Neural progenitor cell (in vitro differentiated cells): Measurements from ENCODE around the gene TSPAN17. TPM values are rescaled to one million over a fixed set of nuclear protein-coding genes. Genes with fewer than 3 reads are reported as not detected.

Experiments
- DNase-seq: peaks from one replicate; pipeline ENCODE4 v3.0.0-alpha.2; 2016; ENCODE audit warnings: low spot score
- H2AFZ ChIP-seq: fragments of 200-600 bp; sonication (generic); replicated peaks from 2 replicates; pipeline ENCODE4 v1.6.1; 2016; ENCODE audit warnings: antibody characterized with exemption
- H3F3A ChIP-seq: fragments of 200-600 bp; sonication (generic); 2 replicates; pipeline ENCODE4 v1.6.1; 2016; ENCODE audit warnings: antibody characterized with exemption, low read depth
- H3K27ac ChIP-seq: fragments of 200-600 bp; sonication (generic); 2 replicates; pipeline ENCODE4 v1.5.1; 2016; ENCODE audit warnings: mild to moderate bottlenecking
- H3K27me3 ChIP-seq: fragments of 200-600 bp; sonication (generic); 2 replicates; pipeline ENCODE4 v1.6.1; 2016; ENCODE audit warnings: mild to moderate bottlenecking, moderate library complexity
- H3K36me3 ChIP-seq: fragments of 200-600 bp; sonication (generic); 2 replicates; pipeline ENCODE4 v1.5.1; 2016
- H3K4me1 ChIP-seq: fragments of 200-600 bp; sonication (generic); 2 replicates; pipeline ENCODE4 v1.6.1; 2016; ENCODE audit warnings: mixed run types
- H3K4me2 ChIP-seq: fragments of 200-600 bp; sonication (generic); 2 replicates; pipeline ENCODE4 v1.6.1; 2016
- H3K4me3 ChIP-seq: fragments of 200-600 bp; sonication (generic); 2 replicates; pipeline ENCODE4 v1.5.1; 2016
- H3K79me2 ChIP-seq: fragments of 200-600 bp; sonication (generic); 2 replicates; pipeline ENCODE4 v1.6.1; 2016; ENCODE audit warnings: low read depth
- H3K9ac ChIP-seq: fragments of 200-600 bp; sonication (generic); 2 replicates; pipeline ENCODE4 v1.6.1; 2016
- H3K9me3 ChIP-seq: fragments of 200-600 bp; sonication (generic); 2 replicates; pipeline ENCODE4 v1.5.1; 2016; ENCODE audit warnings: low read depth
- H4K20me1 ChIP-seq: fragments of 200-600 bp; sonication (generic); 2 replicates; pipeline ENCODE4 v1.6.1; 2016; ENCODE audit warnings: low read depth
- H3K27ac Mint-ChIP-seq: 3 replicates; pipeline ENCODE4 v1.8.0; 2021; ENCODE audit warnings: mixed read lengths
- H3K27me3 Mint-ChIP-seq: 2 replicates; pipeline ENCODE4 v1.8.0; 2022; ENCODE audit warnings: low read depth, mild to moderate bottlenecking, inconsistent platforms, moderate library complexity, mixed read lengths; ENCODE audit not compliant: insufficient read depth
- H3K36me3 Mint-ChIP-seq: 3 replicates; pipeline ENCODE4 v1.8.0; 2021; ENCODE audit warnings: mixed read lengths
- H3K4me1 Mint-ChIP-seq: 3 replicates; pipeline ENCODE4 v1.8.0; 2021; ENCODE audit warnings: mixed read lengths
- H3K4me3 Mint-ChIP-seq: 3 replicates; pipeline ENCODE4 v1.8.0; 2021; ENCODE audit warnings: mild to moderate bottlenecking, moderate library complexity, mixed read lengths
- H3K9me3 Mint-ChIP-seq: 3 replicates; pipeline ENCODE4 v1.8.0; 2020; ENCODE audit warnings: mixed read lengths
- CTCF ChIP-seq: fragments of 200-600 bp; sonication (generic); IDR thresholded peaks from 2 replicates; pipeline ENCODE4 v1.5.1; 2017; ENCODE audit warnings: antibody characterized with exemption, mild to moderate bottlenecking
- EZH2 ChIP-seq: fragments of 200-600 bp; sonication (generic); IDR thresholded peaks from 2 replicates; pipeline ENCODE4 v1.6.1; 2017; ENCODE audit warnings: antibody characterized with exemption, mild to moderate bottlenecking, moderate library complexity
- EZH2phosphoT487 ChIP-seq: fragments of 200-600 bp; sonication (generic); IDR thresholded peaks from 2 replicates; pipeline ENCODE4 v1.6.1; 2017; ENCODE audit warnings: antibody characterized with exemption
- total RNA-seq: library from RNA; depleted of rRNA; stranded (reverse); fragments of >200 nt; gene quantifications from 2 replicates; pipeline ENCODE4 v1.2.3, GENCODE V29; 2015; ENCODE audit warnings: low replicate concordance

TSPAN17 gene
- total RNA-seq, 1 donor from 2014 or later, result 25.9 TPM

DNA sequence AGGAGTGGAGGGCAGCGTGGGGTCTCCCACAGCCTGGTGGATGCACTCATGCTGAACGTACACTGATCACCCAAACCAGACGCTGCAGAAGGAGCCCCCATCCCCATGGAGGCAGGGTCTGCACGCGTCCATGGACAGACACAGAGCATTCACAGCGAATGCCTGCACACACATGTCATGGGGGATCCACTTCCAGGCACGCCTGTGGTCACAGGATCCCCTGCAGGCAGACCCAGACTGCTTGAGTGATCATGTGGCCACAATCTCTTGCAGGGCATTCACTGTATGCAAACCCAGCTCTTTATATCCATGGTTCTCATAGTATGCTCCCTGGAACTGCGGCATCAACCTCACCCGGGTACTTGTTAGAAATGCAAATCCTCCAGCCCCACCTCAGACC is 22.3 kb upstream of the TSPAN17 start:
- Histone ChIP-seq H3F3A (peaks cover 19% of the 10 kb centered on the region), H3K4me1 (peaks cover 11% of the 10 kb centered on the region), H4K20me1 (peaks cover 20% of the 10 kb centered on the region), H3K4me3 (no peak overlapping the region), H3K9ac (no peak overlapping the region), H3K79me2 (no peaks in the 10 kb centered on the region), H2AFZ (no peak overlapping the region), H3K36me3 (no peaks in the 10 kb centered on the region), H3K4me2 (no peak overlapping the region), H3K27me3 (peaks cover 77% of the 10 kb centered on the region), H3K9me3 (no peaks in the 10 kb centered on the region), H3K27ac (no peak overlapping the region)
- Mint-ChIP-seq H3K9me3 (peaks cover 3% of the 10 kb centered on the region), H3K27me3 (peaks cover 65% of the 10 kb centered on the region), H3K4me1 (peaks cover 26% of the 10 kb centered on the region), H3K36me3 (no peaks in the 10 kb centered on the region), H3K4me3 (no peak overlapping the region), H3K27ac (no peak overlapping the region)
- TF ChIP-seq EZH2phosphoT487, result no peak
- TF ChIP-seq EZH2, result no peak
- DNase-seq, result no peak

- Histone ChIP-seq H3K4me2 (no peak overlapping the region), H3K9ac (no peak overlapping the region), H3K4me3 (no peak overlapping the region), H2AFZ (no peak overlapping the region), H3K27ac (no peak overlapping the region), H3K9me3 (no peaks in the 10 kb centered on the region), H3F3A (peaks cover 14% of the 10 kb centered on the region), H3K36me3 (no peaks in the 10 kb centered on the region), H3K79me2 (no peaks in the 10 kb centered on the region), H4K20me1 (peaks cover 17% of the 10 kb centered on the region), H3K27me3 (peaks cover 77% of the 10 kb centered on the region), H3K4me1 (peaks cover 8% of the 10 kb centered on the region)
- no peak overlapping the region for H3K27ac Mint-ChIP-seq
- peaks cover 3% of the 10 kb centered on the region for H3K9me3 Mint-ChIP-seq
- peak overlapping the region; percentile 14 for H3K4me3 Mint-ChIP-seq
- no peak for DNase-seq
- TF ChIP-seq EZH2 (no peak), EZH2phosphoT487 (no peak), CTCF (no peak)
- H3K4me1 Mint-ChIP-seq, result peaks cover 22% of the 10 kb centered on the region
- peaks cover 62% of the 10 kb centered on the region for H3K27me3 Mint-ChIP-seq
- no peaks in the 10 kb centered on the region for H3K36me3 Mint-ChIP-seq
Observed at GRCh38 chr5:176625512-176625911, 21.8 kb upstream of the TSPAN17 start.

- peaks cover 62% of the 10 kb centered on the region for H3K27me3 Mint-ChIP-seq
Observed at GRCh38 chr5:176625966-176626875, 21.1 kb upstream of the TSPAN17 start.

More at GRCh38 chr5:176625966-176626875, 21.1 kb upstream of the TSPAN17 start:
- TF ChIP-seq EZH2 (no peak), EZH2phosphoT487 (no peak), CTCF (no peak)
- Histone ChIP-seq H3K9ac (no peak overlapping the region), H3K4me2 (no peak overlapping the region), H3F3A (peaks cover 16% of the 10 kb centered on the region), H3K27ac (no peak overlapping the region), H2AFZ (no peak overlapping the region), H3K4me1 (peaks cover 15% of the 10 kb centered on the region), H3K36me3 (no peaks in the 10 kb centered on the region), H4K20me1 (peaks cover 23% of the 10 kb centered on the region), H3K79me2 (no peaks in the 10 kb centered on the region), H3K4me3 (no peak overlapping the region), H3K27me3 (peaks cover 77% of the 10 kb centered on the region), H3K9me3 (no peaks in the 10 kb centered on the region)
- Mint-ChIP-seq H3K36me3 (no peaks in the 10 kb centered on the region), H3K9me3 (peaks cover 3% of the 10 kb centered on the region), H3K27ac (no peak overlapping the region), H3K4me3 (peak overlapping the region; percentile 14), H3K4me1 (peaks cover 27% of the 10 kb centered on the region)
- DNase-seq, result no peak
